Muscle of arm (tissue), 12 donors: ENCODE data around the gene CELA1. TPM values are rescaled to one million over a fixed set of nuclear protein-coding genes. Genes with fewer than 3 reads are reported as not detected.

Source experiments
- DNase-seq: peaks from one replicate; pipeline ENCODE4 v3.0.0-alpha.2; 2013
- polyA plus RNA-seq, 12 donors: library from polyadenylated mRNA; unstranded; fragments of 120-200 nt; gene quantifications; one replicate each; pipeline ENCODE4 v1.2.1, GENCODE V29; 2013; ENCODE audit not compliant: insufficient read length in 12 of 12

The CELA1 gene
- polyA plus RNA-seq, 12 donors = not detected

- DNase-seq = no peak
Measured at GRCh38 chr12:51374856-51375255, 28.4 kb upstream of the CELA1 start.

- no peak for DNase-seq
Measured at GRCh38 chr12:51374361-51374760, 27.9 kb upstream of the CELA1 start.

GRCh38 chr12:51373187-51373586 lies 26.7 kb upstream of the CELA1 start:
- no peak for DNase-seq

GRCh38 chr12:51372021-51372420 lies 25.5 kb upstream of the CELA1 start:
- no peak for DNase-seq

- DNase-seq = no peak
Measured at GRCh38 chr12:51371295-51371953, 24.9 kb upstream of the CELA1 start.

GRCh38 chr12:51370667-51371066 lies 24.2 kb upstream of the CELA1 start:
- DNase-seq = no peak

GRCh38 chr12:51369581-51369980 lies 23.1 kb upstream of the CELA1 start:
- DNase-seq = no peak

- DNase-seq = no peak
Measured at GRCh38 chr12:51368640-51369517, 22.4 kb upstream of the CELA1 start.

GRCh38 chr12:51365276-51365675 lies 18.8 kb upstream of the CELA1 start:
- DNase-seq = no peak

GRCh38 chr12:51364001-51364400 lies 17.5 kb upstream of the CELA1 start:
- no peak for DNase-seq

GRCh38 chr12:51362747-51363342 lies 16.4 kb upstream of the CELA1 start:
- DNase-seq = no peak

GRCh38 chr12:51362307-51362706 lies 15.8 kb upstream of the CELA1 start:
- no peak for DNase-seq

- no peak for DNase-seq
Measured at GRCh38 chr12:51361161-51362016, 14.9 kb upstream of the CELA1 start.

GRCh38 chr12:51360315-51360714 lies 13.8 kb upstream of the CELA1 start:
- no peak for DNase-seq

- DNase-seq = no peak
Measured at GRCh38 chr12:51359851-51360250, 13.4 kb upstream of the CELA1 start.

- DNase-seq = no peak
Measured at GRCh38 chr12:51358496-51358895, 12.0 kb upstream of the CELA1 start.

GRCh38 chr12:51357374-51358047 lies 11.0 kb upstream of the CELA1 start:
- no peak for DNase-seq

GRCh38 chr12:51351913-51352532 lies 5.5 kb upstream of the CELA1 start:
- DNase-seq = no peak

- DNase-seq = no peak
Measured at GRCh38 chr12:51349026-51349425, 2.5 kb upstream of the CELA1 start.

- no peak for DNase-seq
Measured at GRCh38 chr12:51348116-51348515, 1.6 kb upstream of the CELA1 start.

GRCh38 chr12:51345681-51346080 lies 798 bp downstream of the CELA1 start:
- DNase-seq = no peak
